Measurements from ENCODE around the gene CDH4. TPM values are rescaled to one million over a fixed set of nuclear protein-coding genes. Genes with fewer than 3 reads are reported as not detected.

Gene CDH4
- total and polyA plus RNA-seq, 2 of the 8 experiments (the other 6 are each of a cell fraction or from before 2014, with no cell fraction given): 4.3 to 7.9 TPM

- TF ChIP-seq SRF (IDR thresholded peaks at IDR 0.05; ENCODE audit: low read depth, low read length) (no peak), TEAD4 (IDR thresholded peaks at IDR 0.05; ENCODE audit: low read depth, low read length) (no peak), CHD2 (IDR thresholded peaks at IDR 0.05; ENCODE audit: low read length) (no peak), PHF8 (conservative IDR thresholded peaks at IDR 0.05; ENCODE audit: low read depth, low read length) (no peak), YY1 (IDR thresholded peaks at IDR 0.05; ENCODE audit: low read depth, low read length) (no peak), CEBPB (IDR thresholded peaks at IDR 0.05; ENCODE audit: low read depth, low read length) (no peak), RNF2 (IDR thresholded peaks at IDR 0.05; ENCODE audit: borderline replicate concordance, low read depth, low read length, missing control alignments, poor library complexity, severe bottlenecking) (no peak), CBX8 (IDR thresholded peaks at IDR 0.05; ENCODE audit: borderline replicate concordance, low read depth, low read length) (no peak), RBBP5 (IDR thresholded peaks at IDR 0.05; ENCODE audit: borderline replicate concordance, low read depth, low read length) (no peak), FOSL1 (IDR thresholded peaks at IDR 0.05; ENCODE audit: insufficient read depth, low read depth, low read length) (no peak)
Measured at GRCh38 chr20:61483336-61484067, 231.4 kb downstream of the CDH4 start (continued).

Measured in H1 (cell line).